Regular cardiac myocyte (primary cell): ENCODE data around the gene STK26. TPM values are rescaled to one million over a fixed set of nuclear protein-coding genes. Genes with fewer than 3 reads are reported as not detected.

Source experiments
- total RNA-seq: library from RNA; depleted of rRNA; stranded (reverse); fragments of >200 nt; gene quantifications from 2 replicates; pipeline ENCODE4 v1.2.3, GENCODE V29; 2014

STK26 gene
- 9.0 and 11.7 TPM in 2 replicates for total RNA-seq

DNA sequence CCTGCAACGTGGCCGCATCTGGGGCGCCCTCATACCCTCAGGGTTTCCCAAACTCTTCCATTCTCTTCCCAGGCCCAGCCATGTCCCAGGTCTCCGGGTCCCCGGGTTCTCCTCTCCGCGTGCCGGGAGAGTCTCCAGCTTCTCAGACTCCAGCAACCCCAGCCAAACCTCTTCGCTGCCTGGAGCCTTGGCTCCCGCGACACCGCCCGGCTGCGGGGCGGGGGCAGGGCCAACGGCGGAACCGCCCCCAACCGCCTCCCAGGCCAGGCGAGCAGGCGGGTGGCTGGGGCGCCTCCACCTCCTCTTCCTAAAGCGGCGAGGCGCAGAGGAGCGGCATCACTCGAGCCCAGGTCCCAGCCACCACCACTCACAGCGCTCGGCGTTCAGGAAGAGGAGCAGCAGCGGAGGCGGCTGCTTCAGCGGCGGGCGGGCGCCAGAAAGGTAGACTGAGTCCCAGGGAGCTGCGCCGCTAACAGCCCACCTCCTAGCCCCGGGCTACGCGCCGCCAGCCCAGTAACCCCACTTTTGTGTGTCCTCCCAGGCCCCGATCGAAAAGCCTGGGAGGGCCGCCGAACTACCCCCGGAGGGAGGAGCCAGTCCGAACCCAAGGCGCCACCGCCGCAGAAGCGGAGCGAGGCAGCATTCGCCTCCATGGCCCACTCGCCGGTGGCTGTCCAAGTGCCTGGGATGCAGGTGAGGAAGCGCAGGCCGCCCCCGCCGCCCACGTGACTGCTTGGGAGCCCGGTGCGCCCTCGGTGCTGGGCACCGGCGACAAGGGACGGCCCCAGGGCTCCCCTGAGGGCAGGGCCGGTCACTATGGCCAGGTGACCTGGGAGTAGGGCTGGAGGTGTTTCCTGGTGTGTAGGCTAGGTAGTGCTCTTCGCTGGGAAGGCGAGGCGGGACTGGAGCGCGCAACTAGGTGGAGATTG is at the start of gene STK26:
Gene STK26 (plus strand): TSS at position 336 of the 929 bp plus-strand sequence. CDS start 316 bp downstream, at position 652.

Other genes starting within 250 kb of the STK26 start
- gene FRMD7, start 104.7 kb downstream of the STK26 start, total RNA-seq: not detected in 2 replicates
- gene RAP2C, start 196.1 kb downstream of the STK26 start, total RNA-seq: 16.1 and 39.7 TPM in 2 replicates